ENCODE results near the gene R3HCC1L.

DNA sequence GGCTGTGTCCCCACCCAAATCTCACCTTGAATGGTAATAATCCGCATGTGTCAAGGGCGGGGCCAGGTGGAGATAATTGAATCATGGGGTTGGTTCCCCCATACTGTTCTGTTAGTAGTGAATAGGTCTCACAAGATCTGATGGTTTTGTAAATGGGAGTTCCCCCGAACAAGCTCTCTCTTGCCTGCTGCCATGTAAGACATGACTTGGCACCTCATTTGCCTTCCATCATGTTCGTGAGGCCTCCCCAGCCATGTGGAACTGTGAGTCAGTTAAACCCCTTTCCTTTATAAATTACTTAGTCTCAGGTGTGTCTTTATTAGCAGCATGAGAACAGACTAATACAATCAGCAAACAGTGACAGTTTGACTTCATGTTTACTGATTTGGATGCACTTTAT lies 14.6 kb upstream of the R3HCC1L start:
- TF ChIP-seq, protein P1, sequence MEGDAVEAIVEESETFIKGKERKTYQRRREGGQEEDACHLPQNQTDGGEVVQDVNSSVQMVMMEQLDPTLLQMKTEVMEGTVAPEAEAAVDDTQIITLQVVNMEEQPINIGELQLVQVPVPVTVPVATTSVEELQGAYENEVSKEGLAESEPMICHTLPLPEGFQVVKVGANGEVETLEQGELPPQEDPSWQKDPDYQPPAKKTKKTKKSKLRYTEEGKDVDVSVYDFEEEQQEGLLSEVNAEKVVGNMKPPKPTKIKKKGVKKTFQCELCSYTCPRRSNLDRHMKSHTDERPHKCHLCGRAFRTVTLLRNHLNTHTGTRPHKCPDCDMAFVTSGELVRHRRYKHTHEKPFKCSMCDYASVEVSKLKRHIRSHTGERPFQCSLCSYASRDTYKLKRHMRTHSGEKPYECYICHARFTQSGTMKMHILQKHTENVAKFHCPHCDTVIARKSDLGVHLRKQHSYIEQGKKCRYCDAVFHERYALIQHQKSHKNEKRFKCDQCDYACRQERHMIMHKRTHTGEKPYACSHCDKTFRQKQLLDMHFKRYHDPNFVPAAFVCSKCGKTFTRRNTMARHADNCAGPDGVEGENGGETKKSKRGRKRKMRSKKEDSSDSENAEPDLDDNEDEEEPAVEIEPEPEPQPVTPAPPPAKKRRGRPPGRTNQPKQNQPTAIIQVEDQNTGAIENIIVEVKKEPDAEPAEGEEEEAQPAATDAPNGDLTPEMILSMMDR (IDR thresholded peaks at IDR 0.05; ENCODE audit: poor library complexity, severe bottlenecking), result no peak
- TF ChIP-seq, protein P2, sequence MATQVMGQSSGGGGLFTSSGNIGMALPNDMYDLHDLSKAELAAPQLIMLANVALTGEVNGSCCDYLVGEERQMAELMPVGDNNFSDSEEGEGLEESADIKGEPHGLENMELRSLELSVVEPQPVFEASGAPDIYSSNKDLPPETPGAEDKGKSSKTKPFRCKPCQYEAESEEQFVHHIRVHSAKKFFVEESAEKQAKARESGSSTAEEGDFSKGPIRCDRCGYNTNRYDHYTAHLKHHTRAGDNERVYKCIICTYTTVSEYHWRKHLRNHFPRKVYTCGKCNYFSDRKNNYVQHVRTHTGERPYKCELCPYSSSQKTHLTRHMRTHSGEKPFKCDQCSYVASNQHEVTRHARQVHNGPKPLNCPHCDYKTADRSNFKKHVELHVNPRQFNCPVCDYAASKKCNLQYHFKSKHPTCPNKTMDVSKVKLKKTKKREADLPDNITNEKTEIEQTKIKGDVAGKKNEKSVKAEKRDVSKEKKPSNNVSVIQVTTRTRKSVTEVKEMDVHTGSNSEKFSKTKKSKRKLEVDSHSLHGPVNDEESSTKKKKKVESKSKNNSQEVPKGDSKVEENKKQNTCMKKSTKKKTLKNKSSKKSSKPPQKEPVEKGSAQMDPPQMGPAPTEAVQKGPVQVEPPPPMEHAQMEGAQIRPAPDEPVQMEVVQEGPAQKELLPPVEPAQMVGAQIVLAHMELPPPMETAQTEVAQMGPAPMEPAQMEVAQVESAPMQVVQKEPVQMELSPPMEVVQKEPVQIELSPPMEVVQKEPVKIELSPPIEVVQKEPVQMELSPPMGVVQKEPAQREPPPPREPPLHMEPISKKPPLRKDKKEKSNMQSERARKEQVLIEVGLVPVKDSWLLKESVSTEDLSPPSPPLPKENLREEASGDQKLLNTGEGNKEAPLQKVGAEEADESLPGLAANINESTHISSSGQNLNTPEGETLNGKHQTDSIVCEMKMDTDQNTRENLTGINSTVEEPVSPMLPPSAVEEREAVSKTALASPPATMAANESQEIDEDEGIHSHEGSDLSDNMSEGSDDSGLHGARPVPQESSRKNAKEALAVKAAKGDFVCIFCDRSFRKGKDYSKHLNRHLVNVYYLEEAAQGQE (IDR thresholded peaks at IDR 0.05; ENCODE audit: borderline replicate concordance), result no peak
- no peak for TF ChIP-seq TAF1 (IDR thresholded peaks at IDR 0.05; ENCODE audit: low read depth)
- TF ChIP-seq POLR2AphosphoS5 (IDR thresholded peaks at IDR 0.05), result no peak
- no peak for TF ChIP-seq EZH2 (IDR thresholded peaks at IDR 0.05; ENCODE audit: borderline replicate concordance, insufficient read depth, low read length, poor library complexity, severe bottlenecking)
- no peak for TF ChIP-seq EP300 (conservative IDR thresholded peaks at IDR 0.05; ENCODE audit: poor library complexity, severe bottlenecking)

All from neural cell (in vitro differentiated cells).